CD4-positive, alpha-beta T cell (primary cell): ENCODE data around the gene YEATS2. TPM values are rescaled to one million over a fixed set of nuclear protein-coding genes. Genes with fewer than 3 reads are reported as not detected.
A peak's percentile ranks its signal among the peaks of the same experiment; 100 is the strongest.

Experiments used
- ATAC-seq: fragments of 200-7000 bp; cut with Tn5 transposase; one replicate; pipeline ENCODE4 v1.10.0; 2022; ENCODE audit warnings: mild to moderate bottlenecking; ENCODE audit not compliant: poor library complexity
- CTCF ChIA-PET: fragments of 350-600 bp; sonication (Branson Sonifier 250); formaldehyde crosslinking; loops from one replicate; lab custom pipeline; 2021; ENCODE audit warnings: antibody characterized with exemption, inconsistent platforms; lab: Charles Lee
- POLR2A ChIA-PET: fragments of 350-600 bp; sonication (Branson Sonifier 250); formaldehyde crosslinking; loops from one replicate; lab custom pipeline; 2021; ENCODE audit warnings: antibody characterized with exemption, inconsistent platforms; lab: Charles Lee
- DNase-seq, 14 experiments: peaks; one replicate each; pipeline ENCODE4 v3.0.0-alpha.2; 2013 to 2020; ENCODE audit warnings: mixed read lengths in 2 of 14
- H3K27ac ChIP-seq, 2 donors: one replicate each; pipeline versions ENCODE4 v1.5.1 to v1.7.0; 2013; ENCODE audit warnings: low read length in 2 of 2, low read depth in 1 of 2, mild to moderate bottlenecking in 1 of 2
- H3K27me3 ChIP-seq, 2 experiments: 1 replicate in 1 of 2; 2 replicates in 1 of 2; pipeline versions ENCODE4 v1.6.1 to v1.7.0; 2013; ENCODE audit warnings: low read length in 2 of 2, control low read depth in 1 of 2, mild to moderate bottlenecking in 1 of 2, moderate library complexity in 1 of 2; ENCODE audit not compliant: insufficient read depth in 2 of 2, control insufficient read depth in 1 of 2
- H3K36me3 ChIP-seq: one replicate; pipeline ENCODE4 v1.6.1; 2013; ENCODE audit warnings: low read length, control low read depth; ENCODE audit not compliant: insufficient read depth
- H3K4me1 ChIP-seq: one replicate; pipeline ENCODE4 v1.6.1; 2013; ENCODE audit warnings: low read length, control low read depth; ENCODE audit not compliant: insufficient read depth
- H3K4me3 ChIP-seq: one replicate; pipeline ENCODE4 v1.5.1; 2013; ENCODE audit warnings: mild to moderate bottlenecking, low read length, moderate library complexity
- H3K9me3 ChIP-seq, 2 experiments: 1 replicate in 1 of 2; 2 replicates in 1 of 2; pipeline versions ENCODE4 v1.6.1 to v1.7.0; 2013; ENCODE audit warnings: low read length in 2 of 2, mild to moderate bottlenecking in 2 of 2, control low read depth in 1 of 2, moderate library complexity in 1 of 2; ENCODE audit not compliant: control insufficient read depth in 1 of 2, insufficient read depth in 1 of 2
- H3K27ac Mint-ChIP-seq: one replicate; pipeline ENCODE4 v1.8.0; 2020; ENCODE audit warnings: mixed read lengths
- H3K27me3 Mint-ChIP-seq: one replicate; pipeline ENCODE4 v1.8.0; 2021; ENCODE audit warnings: mixed read lengths
- H3K36me3 Mint-ChIP-seq: one replicate; pipeline ENCODE4 v1.8.0; 2021; ENCODE audit warnings: low read depth, mixed read lengths
- H3K4me1 Mint-ChIP-seq: one replicate; pipeline ENCODE4 v1.8.0; 2021; ENCODE audit warnings: low read depth, mixed read lengths
- H3K4me3 Mint-ChIP-seq: one replicate; pipeline ENCODE4 v1.8.0; 2020; ENCODE audit warnings: mild to moderate bottlenecking, mixed read lengths
- H3K9me3 Mint-ChIP-seq: one replicate; pipeline ENCODE4 v1.8.0; 2020; ENCODE audit warnings: mixed read lengths
- intact Hi-C, 2 experiments: fragments of 100-400 bp; cut with DNase I in 1 of 2; cut with micrococcal nuclease in 1 of 2; formaldehyde crosslinking; loops; one replicate each; pipeline versions ENCODE4 v1.15.1 to v1.9.0; 2023 to 2025; cut with DNase I, micrococcal nuclease
- total RNA-seq, 174 experiments: library from RNA in 2 of 174; stranded (reverse) in 2 of 174; gene quantifications; one replicate each; pipeline ENCODE4 v1.2.3 and lab custom pipeline; 2021 to 2026
- TF ChIP-seq, protein P1 (sequence below): fragments of 200-600 bp; IDR thresholded peaks from one replicate; pipeline ENCODE4 v1.8.0; 2022; ENCODE audit warnings: antibody characterized with exemption, mild to moderate bottlenecking

YEATS2 gene
- total RNA-seq, 2 experiments from 2014 or later = 14.6 to 15.9 TPM

GRCh38 chr3:183690402-183690995 is 7.1 kb upstream of the YEATS2 start:
- TF ChIP-seq, protein P1, sequence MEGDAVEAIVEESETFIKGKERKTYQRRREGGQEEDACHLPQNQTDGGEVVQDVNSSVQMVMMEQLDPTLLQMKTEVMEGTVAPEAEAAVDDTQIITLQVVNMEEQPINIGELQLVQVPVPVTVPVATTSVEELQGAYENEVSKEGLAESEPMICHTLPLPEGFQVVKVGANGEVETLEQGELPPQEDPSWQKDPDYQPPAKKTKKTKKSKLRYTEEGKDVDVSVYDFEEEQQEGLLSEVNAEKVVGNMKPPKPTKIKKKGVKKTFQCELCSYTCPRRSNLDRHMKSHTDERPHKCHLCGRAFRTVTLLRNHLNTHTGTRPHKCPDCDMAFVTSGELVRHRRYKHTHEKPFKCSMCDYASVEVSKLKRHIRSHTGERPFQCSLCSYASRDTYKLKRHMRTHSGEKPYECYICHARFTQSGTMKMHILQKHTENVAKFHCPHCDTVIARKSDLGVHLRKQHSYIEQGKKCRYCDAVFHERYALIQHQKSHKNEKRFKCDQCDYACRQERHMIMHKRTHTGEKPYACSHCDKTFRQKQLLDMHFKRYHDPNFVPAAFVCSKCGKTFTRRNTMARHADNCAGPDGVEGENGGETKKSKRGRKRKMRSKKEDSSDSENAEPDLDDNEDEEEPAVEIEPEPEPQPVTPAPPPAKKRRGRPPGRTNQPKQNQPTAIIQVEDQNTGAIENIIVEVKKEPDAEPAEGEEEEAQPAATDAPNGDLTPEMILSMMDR = no peak
- Histone ChIP-seq H3K36me3 (no peaks in the 10 kb centered on the region), H3K27me3 (no peaks in the 10 kb centered on the region), H3K4me1 (no peaks in the 10 kb centered on the region), H3K4me3 (no peak overlapping the region), H3K9me3 (no peaks in the 10 kb centered on the region), H3K27ac (no peak overlapping the region)
- ChIA-PET CTCF (no interaction called here), POLR2A (no interaction called here)
- Mint-ChIP-seq H3K27ac (no peak overlapping the region), H3K36me3 (no peaks in the 10 kb centered on the region), H3K27me3 (no peaks in the 10 kb centered on the region), H3K4me3 (no peak overlapping the region), H3K4me1 (no peaks in the 10 kb centered on the region), H3K9me3 (no peaks in the 10 kb centered on the region)
- intact Hi-C loops = no loop called here
- ATAC-seq (no peak), DNase-seq (no peak)

DNA sequence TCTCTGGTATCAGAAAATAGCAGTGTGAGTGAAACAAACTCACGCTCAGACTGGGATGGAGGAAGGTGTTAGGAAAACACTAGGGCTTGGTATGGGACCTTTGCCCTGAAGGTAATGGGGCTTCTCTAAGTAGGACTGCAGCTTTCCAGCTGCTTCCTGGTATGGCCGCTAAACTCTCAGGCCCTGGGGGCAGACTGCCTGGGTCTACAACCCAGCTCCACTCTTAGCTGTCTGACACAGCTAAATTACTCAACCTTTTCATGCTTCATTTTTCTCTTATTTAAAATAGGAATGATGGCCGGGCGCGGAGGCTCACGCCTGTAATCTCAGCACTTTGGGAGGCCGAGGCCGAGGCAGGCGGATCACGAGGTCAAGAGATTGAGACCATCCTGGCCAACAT is 5.2 kb upstream of the YEATS2 start:
- TF ChIP-seq, protein P1 = no peak
- CTCF ChIA-PET = no interaction called here
- H3K4me1 Mint-ChIP-seq = peaks cover 7% of the 10 kb centered on the region
- Histone ChIP-seq H3K36me3 (no peaks in the 10 kb centered on the region), H3K27ac (no peak overlapping the region), H3K4me3 (no peak overlapping the region), H3K9me3 (no peaks in the 10 kb centered on the region), H3K27me3 (no peaks in the 10 kb centered on the region), H3K4me1 (peaks cover 5% of the 10 kb centered on the region)
- H3K9me3 Mint-ChIP-seq = no peaks in the 10 kb centered on the region
- intact Hi-C loops = no loop called here
- H3K4me3 Mint-ChIP-seq = no peak overlapping the region
- no peaks in the 10 kb centered on the region for H3K27me3 Mint-ChIP-seq
- no peak for DNase-seq
- peaks cover 6% of the 10 kb centered on the region for H3K36me3 Mint-ChIP-seq
- no peak for ATAC-seq
- POLR2A ChIA-PET = no interaction called here
- no peak overlapping the region for H3K27ac Mint-ChIP-seq

DNA sequence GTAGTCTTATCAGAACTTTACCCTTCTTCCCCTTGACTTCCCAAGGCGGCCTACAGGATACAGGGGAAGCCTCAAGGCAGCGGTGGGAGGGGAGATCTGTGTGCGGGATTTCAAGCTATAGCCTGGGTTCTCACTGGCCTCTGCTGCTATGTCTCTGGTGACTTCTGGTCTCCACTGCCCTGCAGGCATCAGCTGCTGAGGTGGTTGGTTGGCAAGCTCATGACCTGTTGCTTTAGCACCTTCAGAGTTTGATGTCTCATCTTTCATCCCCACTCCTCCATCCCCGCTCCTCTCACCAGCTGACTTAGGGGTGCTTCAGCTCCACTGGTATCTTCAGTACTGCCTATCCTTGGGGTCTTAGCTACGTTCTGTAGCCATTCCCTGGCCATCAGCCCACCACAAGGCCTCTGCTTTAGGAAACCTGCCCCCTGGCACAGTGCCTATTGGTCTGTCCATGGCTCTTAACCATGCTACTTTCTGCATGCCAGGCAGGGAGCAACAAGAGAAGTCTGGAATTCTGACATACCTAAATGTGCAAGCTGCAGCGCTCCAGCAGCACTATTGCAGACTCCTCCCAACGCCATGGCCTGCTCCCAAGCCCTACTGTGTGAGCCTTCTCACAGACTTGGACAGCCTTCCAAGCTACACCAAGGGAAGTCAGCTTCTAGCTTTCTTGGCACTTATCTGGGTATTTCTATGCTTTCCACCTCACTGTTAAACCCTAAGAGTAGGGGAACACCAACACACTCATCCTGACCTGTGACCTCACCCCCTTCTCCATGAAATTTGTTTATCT is 1.8 kb upstream of the YEATS2 start:
- Mint-ChIP-seq H3K4me3 (peak overlapping the region; percentile 18), H3K4me1 (peaks cover 33% of the 10 kb centered on the region), H3K27me3 (no peaks in the 10 kb centered on the region), H3K9me3 (no peaks in the 10 kb centered on the region), H3K36me3 (peaks cover 10% of the 10 kb centered on the region), H3K27ac (no peak overlapping the region)
- intact Hi-C loops = loop anchor here in 1 of 2 experiments (2.0 kb wide), 1 partner anchor 59 kb away; no protein-coding TSS in a partner anchor
- no peak for ATAC-seq
- TF ChIP-seq, protein P1 = no peak
- POLR2A ChIA-PET = interaction anchor here (4.3 kb wide), 1 partner anchor 60 kb away, joined by 104 read pairs; the partner anchor contains the start of gene KLHL24
- Histone ChIP-seq H3K27ac (no peak overlapping the region), H3K4me3 (no peak overlapping the region), H3K36me3 (no peaks in the 10 kb centered on the region), H3K4me1 (peaks cover 19% of the 10 kb centered on the region), H3K27me3 (no peaks in the 10 kb centered on the region), H3K9me3 (no peaks in the 10 kb centered on the region)
- CTCF ChIA-PET = no interaction called here
- DNase-seq = no peak
